Measurements from ENCODE around the gene MT1F. TPM values are rescaled to one million over a fixed set of nuclear protein-coding genes. Genes with fewer than 3 reads are reported as not detected.

MT1F gene
- total and polyA plus RNA-seq, 10 of the 15 experiments (the other 5 are each of a cell fraction or from before 2014, with no cell fraction given): 0.28 to 2.5 (median 1.1) TPM; not detected in 1

DNA sequence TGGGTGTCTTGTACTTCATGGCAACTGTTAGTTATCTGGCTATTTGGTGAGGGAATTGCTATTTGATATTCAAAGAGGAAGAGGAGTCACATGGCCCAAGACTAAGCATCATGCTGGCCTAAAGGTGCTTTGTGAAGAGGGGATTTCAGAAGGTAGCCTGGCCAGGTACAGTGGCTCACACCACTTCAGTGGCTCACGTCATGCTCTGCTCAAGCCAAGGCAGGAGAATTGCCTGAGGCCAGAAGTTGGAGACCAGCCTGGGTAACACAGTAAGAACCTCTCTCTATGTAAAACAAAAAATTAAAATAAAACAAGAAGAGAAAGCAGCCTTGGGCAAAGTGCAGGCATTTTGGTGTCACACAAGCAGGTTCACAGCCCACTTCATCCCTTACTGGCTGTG lies 12.4 kb upstream of the MT1F start:
- 0% methylated on average over 1 of the region's 1 CpG for WGBS (ENCODE audit: insufficient coverage, insufficient replicate concordance, low lambda C conversion rate, missing lambda C conversion rate)
- intact Hi-C loops (cut with micrococcal nuclease; ENCODE audit: unreplicated experiment) (no loop called here), in situ Hi-C loops (cut with MboI) (no loop called here)
- ChIA-PET RAD21 (ENCODE audit: unreplicated experiment) (no interaction called here), SMC1A (ENCODE audit: uncharacterized antibody, unreplicated experiment) (no interaction called here), POLR2A (no interaction called here), CTCF (no interaction called here)
- Histone ChIP-seq H2AFZ (ENCODE audit: control insufficient read depth, low read depth, low read length) (no peak overlapping the region), H3K4me2 (ENCODE audit: control insufficient read depth, insufficient read depth) (no peak overlapping the region), H3K27me3 (replicated peaks in 1 of 2; ENCODE audit: control insufficient read depth in 2 of 2, insufficient read depth in 2 of 2, low read length in 1 of 2) (peaks cover 5 to 25% of the 10 kb centered on the region in 2 experiments; a peak in 3 of 4 replicates), H3K27ac (ENCODE audit: control insufficient read depth, insufficient read depth) (no peak overlapping the region), H3K9ac (ENCODE audit: control insufficient read depth, insufficient read depth, low read length) (no peak overlapping the region), H3K4me1 (ENCODE audit: control insufficient read depth, insufficient read depth, low read length) (no peaks in the 10 kb centered on the region), H3K4me3 (no peak overlapping the region), H3K36me3 (ENCODE audit: control insufficient read depth in 2 of 2, insufficient read depth in 2 of 2, low read length in 1 of 2) (no peaks in the 10 kb centered on the region), H4K20me1 (ENCODE audit: control insufficient read depth, insufficient read depth) (no peaks in the 10 kb centered on the region), H3K79me2 (ENCODE audit: control insufficient read depth, insufficient read depth, low read length) (no peaks in the 10 kb centered on the region), H3K9me3 (replicated peaks; ENCODE audit: control insufficient read depth, insufficient read depth, low read length) (no peaks in the 10 kb centered on the region)
- FAIRE-seq (no peak), DNase-seq (ENCODE audit: low read depth, low spot score) (no peak), ATAC-seq (no peak)
- TF ChIP-seq HDAC6 (IDR thresholded peaks at IDR 0.05; ENCODE audit: unreplicated experiment) (no peak), JUNB (IDR thresholded peaks at IDR 0.05) (no peak), HDGF (IDR thresholded peaks at IDR 0.05) (no peak)
- BruUV-seq (replicated peaks): no TSS peak

- ChIA-PET POLR2A (no interaction called here), SMC1A (ENCODE audit: uncharacterized antibody, unreplicated experiment) (interaction anchor here (0.9 kb wide), 1 partner anchor 44 kb away, joined by 3 read pairs; no protein-coding TSS in a partner anchor), RAD21 (ENCODE audit: unreplicated experiment) (no interaction called here), CTCF (no interaction called here)
- Histone ChIP-seq H3K9me3 (replicated peaks; ENCODE audit: control insufficient read depth, insufficient read depth, low read length) (no peaks in the 10 kb centered on the region), H3K27ac (ENCODE audit: control insufficient read depth, insufficient read depth) (no peak overlapping the region), H2AFZ (ENCODE audit: control insufficient read depth, low read depth, low read length) (no peak overlapping the region), H4K20me1 (ENCODE audit: control insufficient read depth, insufficient read depth) (no peaks in the 10 kb centered on the region), H3K4me1 (ENCODE audit: control insufficient read depth, insufficient read depth, low read length) (no peaks in the 10 kb centered on the region), H3K4me2 (ENCODE audit: control insufficient read depth, insufficient read depth) (no peak overlapping the region), H3K36me3 (ENCODE audit: control insufficient read depth in 2 of 2, insufficient read depth in 2 of 2, low read length in 1 of 2) (no peaks in the 10 kb centered on the region), H3K4me3 (no peak overlapping the region), H3K79me2 (ENCODE audit: control insufficient read depth, insufficient read depth, low read length) (no peaks in the 10 kb centered on the region), H3K9ac (ENCODE audit: control insufficient read depth, insufficient read depth, low read length) (no peak overlapping the region), H3K27me3 (replicated peaks in 1 of 2; ENCODE audit: control insufficient read depth in 2 of 2, insufficient read depth in 2 of 2, low read length in 1 of 2) (peaks cover 5 to 25% of the 10 kb centered on the region in 2 experiments; a peak in 3 of 4 replicates)
- intact Hi-C loops (cut with micrococcal nuclease; ENCODE audit: unreplicated experiment) (no loop called here), in situ Hi-C loops (cut with MboI) (no loop called here)
- FAIRE-seq (no peak), DNase-seq (ENCODE audit: low read depth, low spot score) (no peak), ATAC-seq (no peak)
- WGBS (ENCODE audit: insufficient coverage, insufficient replicate concordance, low lambda C conversion rate, missing lambda C conversion rate): 8% methylated on average over 1 of the region's 1 CpG
- no TSS peak for BruUV-seq (replicated peaks)
- TF ChIP-seq RB1 (IDR thresholded peaks at IDR 0.05; ENCODE audit: borderline replicate concordance) (no peak), POLR2AphosphoS5 (IDR thresholded peaks at IDR 0.05; ENCODE audit: low read length) (no peak)
- TF ChIP-seq, protein P1, sequence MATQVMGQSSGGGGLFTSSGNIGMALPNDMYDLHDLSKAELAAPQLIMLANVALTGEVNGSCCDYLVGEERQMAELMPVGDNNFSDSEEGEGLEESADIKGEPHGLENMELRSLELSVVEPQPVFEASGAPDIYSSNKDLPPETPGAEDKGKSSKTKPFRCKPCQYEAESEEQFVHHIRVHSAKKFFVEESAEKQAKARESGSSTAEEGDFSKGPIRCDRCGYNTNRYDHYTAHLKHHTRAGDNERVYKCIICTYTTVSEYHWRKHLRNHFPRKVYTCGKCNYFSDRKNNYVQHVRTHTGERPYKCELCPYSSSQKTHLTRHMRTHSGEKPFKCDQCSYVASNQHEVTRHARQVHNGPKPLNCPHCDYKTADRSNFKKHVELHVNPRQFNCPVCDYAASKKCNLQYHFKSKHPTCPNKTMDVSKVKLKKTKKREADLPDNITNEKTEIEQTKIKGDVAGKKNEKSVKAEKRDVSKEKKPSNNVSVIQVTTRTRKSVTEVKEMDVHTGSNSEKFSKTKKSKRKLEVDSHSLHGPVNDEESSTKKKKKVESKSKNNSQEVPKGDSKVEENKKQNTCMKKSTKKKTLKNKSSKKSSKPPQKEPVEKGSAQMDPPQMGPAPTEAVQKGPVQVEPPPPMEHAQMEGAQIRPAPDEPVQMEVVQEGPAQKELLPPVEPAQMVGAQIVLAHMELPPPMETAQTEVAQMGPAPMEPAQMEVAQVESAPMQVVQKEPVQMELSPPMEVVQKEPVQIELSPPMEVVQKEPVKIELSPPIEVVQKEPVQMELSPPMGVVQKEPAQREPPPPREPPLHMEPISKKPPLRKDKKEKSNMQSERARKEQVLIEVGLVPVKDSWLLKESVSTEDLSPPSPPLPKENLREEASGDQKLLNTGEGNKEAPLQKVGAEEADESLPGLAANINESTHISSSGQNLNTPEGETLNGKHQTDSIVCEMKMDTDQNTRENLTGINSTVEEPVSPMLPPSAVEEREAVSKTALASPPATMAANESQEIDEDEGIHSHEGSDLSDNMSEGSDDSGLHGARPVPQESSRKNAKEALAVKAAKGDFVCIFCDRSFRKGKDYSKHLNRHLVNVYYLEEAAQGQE (IDR thresholded peaks at IDR 0.05; ENCODE audit: low read depth, low read length): peak; percentile 20; the same call in 1 of the 2 replicates
Measured at GRCh38 chr16:56645838-56646237, 11.9 kb upstream of the MT1F start.

All from GM12878 (cell line).